GM10266 (cell line): ENCODE measurements around the gene TTLL9.

Experiments
- DNase-seq: peaks from one replicate; pipeline ENCODE4 v3.0.0; 2012; ENCODE audit errors: extremely low spot score
- TF ChIP-seq, protein P1 (sequence below): IDR thresholded peaks from 2 replicates; pipeline ENCODE4 v1.5.1; 2012; ENCODE audit warnings: mild to moderate bottlenecking, low read depth; ENCODE audit not compliant: control insufficient read depth, insufficient read depth; ENCODE audit errors: missing control alignments

TTLL9 gene

DNA sequence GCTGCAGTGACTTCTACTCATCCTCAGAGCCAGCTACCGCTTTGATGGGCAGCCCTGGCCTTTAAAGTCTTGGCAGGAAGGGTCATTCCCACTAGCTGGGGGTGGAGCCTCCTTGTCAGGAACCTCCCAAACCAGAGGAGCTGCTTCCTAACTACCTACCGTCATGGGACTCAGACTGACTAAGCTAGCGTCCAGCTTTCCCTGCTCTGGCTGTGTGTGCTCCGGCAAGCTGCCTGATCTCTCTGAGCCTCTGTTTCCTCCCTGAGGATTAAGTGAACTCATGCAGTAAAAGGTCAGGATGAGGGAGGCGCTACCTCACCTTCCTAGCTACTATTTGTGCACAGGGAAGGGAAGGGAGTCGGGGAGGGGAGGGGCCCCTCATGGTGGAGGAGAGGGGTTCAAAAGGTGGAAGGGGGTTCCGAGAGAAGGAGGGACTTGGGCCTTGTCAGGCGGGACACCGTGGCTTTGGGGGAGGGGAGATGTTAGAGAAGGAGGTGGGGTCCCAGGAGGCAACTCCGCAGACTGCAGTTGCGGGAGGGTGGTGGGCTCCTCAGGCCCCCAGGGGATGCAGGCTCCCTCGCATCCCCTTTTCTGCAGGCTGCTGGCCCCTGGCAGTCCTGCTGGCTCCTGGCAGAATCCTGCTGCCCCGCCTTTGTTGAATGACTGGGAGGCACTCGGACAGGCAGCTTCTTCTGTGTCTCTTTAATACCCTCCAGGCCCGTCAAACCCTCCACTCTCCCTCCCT, 9.9 kb upstream of the TTLL9 start:
- TF ChIP-seq, protein P1, sequence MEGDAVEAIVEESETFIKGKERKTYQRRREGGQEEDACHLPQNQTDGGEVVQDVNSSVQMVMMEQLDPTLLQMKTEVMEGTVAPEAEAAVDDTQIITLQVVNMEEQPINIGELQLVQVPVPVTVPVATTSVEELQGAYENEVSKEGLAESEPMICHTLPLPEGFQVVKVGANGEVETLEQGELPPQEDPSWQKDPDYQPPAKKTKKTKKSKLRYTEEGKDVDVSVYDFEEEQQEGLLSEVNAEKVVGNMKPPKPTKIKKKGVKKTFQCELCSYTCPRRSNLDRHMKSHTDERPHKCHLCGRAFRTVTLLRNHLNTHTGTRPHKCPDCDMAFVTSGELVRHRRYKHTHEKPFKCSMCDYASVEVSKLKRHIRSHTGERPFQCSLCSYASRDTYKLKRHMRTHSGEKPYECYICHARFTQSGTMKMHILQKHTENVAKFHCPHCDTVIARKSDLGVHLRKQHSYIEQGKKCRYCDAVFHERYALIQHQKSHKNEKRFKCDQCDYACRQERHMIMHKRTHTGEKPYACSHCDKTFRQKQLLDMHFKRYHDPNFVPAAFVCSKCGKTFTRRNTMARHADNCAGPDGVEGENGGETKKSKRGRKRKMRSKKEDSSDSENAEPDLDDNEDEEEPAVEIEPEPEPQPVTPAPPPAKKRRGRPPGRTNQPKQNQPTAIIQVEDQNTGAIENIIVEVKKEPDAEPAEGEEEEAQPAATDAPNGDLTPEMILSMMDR, result no peak
- DNase-seq, result no peak

DNA sequence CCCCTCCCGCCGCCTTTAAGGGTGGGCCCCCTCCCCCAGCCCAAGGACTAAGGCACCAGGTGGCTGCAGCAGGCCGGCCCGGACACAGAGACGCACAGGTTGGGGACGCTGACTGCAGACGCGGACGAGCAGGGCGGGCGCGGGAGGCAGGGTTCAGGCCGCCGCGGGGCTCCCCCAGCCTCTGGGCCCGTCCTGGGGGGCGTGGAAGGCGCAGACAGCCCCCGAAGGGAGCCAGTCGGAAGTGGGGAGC, 9.4 kb upstream of the TTLL9 start:
- no peak for DNase-seq
- TF ChIP-seq, protein P1, result no peak

DNA sequence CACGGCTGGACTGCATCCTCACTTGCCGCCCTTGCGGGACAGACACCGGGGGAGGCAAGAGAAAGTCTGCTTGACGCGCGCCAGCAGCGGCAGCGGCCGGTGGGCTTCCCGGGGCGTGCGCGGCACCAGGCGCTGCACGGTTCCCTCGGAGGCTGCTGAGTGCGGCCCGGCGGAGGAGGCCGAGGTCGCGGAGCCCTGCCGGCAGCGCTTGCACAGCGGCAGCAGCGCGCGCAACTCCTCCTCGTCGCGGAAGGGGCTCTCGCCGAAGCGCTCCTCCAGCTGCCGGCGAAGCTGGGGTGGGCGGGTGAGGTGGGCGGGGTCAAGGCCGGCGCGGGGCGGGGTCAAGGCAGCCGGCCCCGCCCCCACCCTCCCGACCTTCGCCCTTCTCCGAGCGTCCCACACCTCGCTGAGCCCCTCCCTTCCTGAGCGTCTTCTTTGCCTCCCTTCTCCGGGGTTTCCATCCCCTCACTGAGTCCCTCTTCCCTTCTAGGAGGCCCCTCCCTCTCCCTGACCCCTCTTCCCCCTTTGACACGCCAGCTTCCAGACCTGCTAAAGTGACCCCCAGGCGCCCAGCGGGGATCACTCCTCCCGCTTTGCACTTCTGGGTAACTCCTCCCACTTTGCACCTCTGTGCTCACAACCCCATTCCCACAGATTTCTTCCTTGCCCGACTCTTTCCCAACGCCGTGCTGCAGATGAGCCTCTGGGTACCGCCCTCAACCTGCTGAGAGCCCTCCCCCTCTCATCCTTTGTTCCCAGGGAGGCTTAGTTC, 8.9 kb upstream of the TTLL9 start:
- DNase-seq, result peak; percentile 95
- TF ChIP-seq, protein P1, result no peak

DNA sequence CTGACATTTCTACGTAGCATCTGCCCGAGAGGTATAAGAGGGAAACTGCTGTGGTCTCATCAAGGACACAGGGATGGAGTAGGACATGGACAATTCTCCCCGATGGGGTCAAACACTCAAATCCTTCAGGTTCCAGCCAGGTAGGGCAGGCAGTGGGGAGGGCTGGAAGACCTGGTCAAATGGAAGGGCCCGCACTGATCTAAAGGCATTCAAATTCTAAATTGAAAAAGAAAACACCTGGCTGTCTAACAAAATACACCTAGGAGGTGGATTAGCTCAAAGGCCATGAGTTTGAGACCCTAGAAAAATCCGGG, 8.3 kb upstream of the TTLL9 start:
- no peak for DNase-seq
- TF ChIP-seq, protein P1, result no peak

DNA sequence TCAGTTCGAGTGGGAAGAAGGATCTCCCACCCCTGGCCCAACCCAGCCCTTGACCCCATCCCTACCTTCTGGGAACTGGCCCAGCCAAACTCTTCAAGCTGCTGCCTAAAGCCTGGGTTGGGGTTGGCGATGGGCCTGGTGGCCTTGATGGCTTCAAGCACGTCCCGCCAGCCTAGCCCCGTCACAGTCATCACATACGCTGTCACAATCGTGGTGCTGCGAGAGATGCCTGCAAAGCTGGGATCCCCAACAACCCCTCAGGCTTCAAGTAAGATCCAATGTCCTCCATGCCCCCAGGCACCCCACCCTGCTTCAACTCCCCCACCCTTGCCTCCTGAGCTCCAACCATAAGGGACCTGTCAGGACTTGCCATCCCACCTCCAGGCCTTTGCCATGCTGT, 7.9 kb upstream of the TTLL9 start:
- TF ChIP-seq, protein P1, result no peak
- DNase-seq, result peak; percentile 27

DNA sequence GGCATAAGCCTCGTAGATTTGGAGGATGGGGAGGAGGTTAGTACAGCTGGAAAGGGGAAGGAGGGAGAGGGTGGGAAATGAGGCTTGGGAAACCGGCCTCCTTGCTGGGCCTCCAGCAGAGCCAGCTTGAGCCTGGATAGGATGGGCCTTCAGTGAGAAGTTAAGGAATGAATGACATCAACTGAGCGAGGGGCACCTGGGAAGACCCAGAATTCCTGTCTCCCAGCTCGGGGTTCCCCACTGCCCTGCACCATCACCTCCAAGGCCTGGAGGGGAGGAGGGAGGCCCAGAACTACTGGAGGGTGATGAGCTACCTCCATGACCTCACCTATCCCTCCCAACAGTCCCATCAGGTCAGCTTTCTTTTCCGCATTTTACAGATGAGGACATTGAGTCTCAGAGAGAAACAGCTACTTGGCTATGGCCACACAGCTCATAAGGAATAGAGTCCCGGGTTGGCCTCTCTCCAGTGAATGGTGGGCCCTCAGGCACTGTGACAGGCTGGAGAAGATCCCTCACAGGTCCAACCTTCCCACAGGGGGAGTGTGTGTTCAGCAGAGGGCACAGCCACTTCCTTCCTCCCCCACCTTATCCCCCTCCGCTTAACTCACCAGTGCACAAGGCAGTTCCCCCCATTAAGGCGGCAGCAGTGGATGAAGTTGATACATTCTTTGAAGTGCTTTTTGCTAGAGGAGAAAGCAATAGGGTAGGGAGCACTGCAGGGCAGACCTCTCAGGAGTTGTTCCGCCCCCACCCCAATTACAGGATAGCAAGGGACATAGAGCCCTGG, 6.9 kb upstream of the TTLL9 start:
- DNase-seq, result peak; percentile 13

More for the DNA sequence above, 6.9 kb upstream of the TTLL9 start:
- TF ChIP-seq, protein P1, result no peak
